HG03439 (cell line): ENCODE measurements around the gene SCUBE1.

Experiments
- ATAC-seq: cut with Tn5 transposase; IDR thresholded peaks from one replicate; pipeline ENCODE4 v1.9.1; 2021; ENCODE audit warnings: mild to moderate bottlenecking, moderate library complexity; ENCODE audit not compliant: unreplicated experiment

SCUBE1 gene

GRCh38 chr22:43166132-43166930, 176.8 kb downstream of the SCUBE1 start:
- no peak for ATAC-seq

DNA sequence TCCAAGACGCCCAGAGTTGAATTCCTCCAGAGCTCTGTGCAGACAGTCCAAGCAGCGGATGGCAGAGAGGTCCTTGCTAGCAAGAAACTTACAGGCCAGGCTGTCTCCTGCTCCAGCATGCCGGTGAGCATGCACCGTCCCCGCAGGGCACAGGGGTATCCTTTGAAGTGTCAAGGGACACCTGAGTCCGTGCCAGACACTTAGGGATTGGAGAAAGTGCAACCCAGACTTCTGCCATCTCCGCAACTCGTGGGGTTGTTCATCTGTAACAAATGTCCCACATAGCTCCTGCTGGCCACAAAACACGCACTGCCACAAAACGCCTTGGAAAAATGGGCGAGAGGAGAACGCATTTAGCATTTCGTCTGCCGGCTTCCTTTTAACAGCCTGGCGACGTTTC, 178.5 kb downstream of the SCUBE1 start:
- ATAC-seq = no peak

- ATAC-seq = no peak
These were observed 179.9 kb downstream of the SCUBE1 start for GRCh38 chr22:43163241-43163795.

DNA sequence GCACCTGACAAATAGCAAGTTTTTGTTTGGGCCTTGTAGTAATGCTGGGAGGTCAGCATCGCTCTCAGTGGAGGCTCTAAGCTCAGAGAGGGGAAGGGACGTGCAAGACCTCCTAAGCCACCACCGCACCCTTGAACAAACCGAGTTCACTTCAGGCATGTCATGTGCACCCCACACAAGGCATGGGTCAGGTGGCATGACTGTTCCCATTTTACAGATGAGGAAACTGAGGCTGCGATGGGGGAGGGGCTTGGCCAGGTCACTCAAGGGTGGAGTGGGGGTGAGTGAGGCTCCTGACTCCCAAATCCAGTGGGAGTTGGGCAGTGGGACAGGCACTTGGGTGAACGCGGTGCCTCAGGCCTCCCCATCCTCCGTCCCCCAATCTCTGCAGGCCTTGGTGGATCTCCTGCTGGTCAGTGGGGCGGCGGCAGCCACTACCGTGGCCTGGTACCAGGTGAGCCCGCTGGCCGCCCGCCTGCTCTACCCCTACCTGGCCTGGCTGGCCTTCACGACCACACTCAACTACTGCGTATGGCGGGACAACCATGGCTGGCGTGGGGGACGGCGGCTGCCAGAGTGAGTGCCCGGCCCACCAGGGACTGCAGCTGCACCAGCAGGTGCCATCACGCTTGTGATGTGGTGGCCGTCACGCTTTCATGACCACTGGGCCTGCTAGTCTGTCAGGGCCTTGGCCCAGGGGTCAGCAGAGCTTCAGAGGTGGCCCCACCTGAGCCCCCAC, 180.6 kb downstream of the SCUBE1 start:
- ATAC-seq = no peak

- no peak for ATAC-seq
These were observed 182.6 kb downstream of the SCUBE1 start for GRCh38 chr22:43160497-43161126.

DNA sequence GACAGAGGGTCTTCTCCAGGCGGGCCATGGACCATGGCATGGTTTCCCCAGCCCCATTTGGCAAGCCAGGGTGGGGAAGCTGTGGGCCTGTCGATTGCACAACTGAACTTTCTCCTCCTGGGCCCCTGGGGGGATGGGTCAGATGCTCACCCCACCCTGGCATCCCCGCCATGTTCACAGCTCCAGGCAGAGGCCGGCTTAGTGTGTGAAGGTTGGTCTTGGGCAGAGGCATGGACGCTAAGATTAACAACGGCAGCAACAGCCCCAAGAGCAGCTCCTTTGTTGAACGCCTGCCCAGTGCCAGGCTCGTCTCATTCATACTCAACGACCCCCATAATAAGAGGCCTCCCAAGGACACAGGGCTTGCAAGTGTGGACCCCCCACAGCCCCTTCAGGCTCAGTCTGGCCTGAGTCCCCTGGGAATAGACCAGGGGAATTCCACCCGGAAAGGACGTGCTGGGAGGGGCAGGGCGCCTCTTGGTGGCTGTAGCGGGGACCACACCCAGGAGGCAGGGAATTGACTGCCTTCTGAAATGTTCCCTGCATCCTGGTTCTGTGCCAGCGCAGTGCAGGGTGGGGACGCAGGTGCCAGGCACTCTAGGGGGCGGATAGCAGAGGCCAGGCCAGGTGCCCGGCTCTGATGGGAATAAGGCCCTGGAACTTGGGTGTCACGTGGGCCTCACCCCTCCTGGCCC, 183.5 kb downstream of the SCUBE1 start:
- no peak for ATAC-seq

- ATAC-seq = no peak
These were observed 184.2 kb downstream of the SCUBE1 start for GRCh38 chr22:43158778-43159483.

DNA sequence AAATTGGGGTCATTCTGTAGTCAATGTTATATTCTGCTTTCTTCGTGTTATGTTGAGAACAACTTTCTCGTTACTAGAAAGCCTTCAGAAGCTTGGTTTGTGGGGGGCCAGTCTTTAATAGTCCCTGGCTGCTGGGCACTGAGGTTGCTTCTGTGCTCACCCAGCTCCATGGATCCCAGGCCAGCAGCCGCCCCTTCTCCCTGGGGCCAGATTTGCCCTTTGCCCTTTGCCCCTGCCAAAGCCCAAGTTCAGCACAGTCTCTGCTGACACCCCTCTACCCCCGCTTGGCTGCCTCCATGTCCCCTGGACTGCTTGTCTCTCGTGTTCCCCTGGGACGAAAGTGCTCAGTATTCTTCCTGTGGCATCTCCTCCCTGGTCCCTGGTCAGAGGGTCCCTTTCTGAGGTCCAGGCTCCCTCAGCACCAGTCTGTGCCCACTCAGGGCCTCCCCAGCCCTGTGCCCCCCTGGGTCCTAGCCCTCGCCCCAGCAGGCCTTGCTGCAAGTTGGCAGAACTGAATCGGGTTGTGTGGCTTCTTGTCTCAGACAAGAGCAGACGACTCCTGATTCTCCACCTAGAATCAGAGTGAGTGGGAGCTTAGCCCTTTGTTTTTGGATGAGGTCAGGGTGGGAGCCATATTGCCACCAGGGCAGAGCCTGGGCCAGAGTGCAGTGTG, 185.2 kb downstream of the SCUBE1 start:
- ATAC-seq = no peak

DNA sequence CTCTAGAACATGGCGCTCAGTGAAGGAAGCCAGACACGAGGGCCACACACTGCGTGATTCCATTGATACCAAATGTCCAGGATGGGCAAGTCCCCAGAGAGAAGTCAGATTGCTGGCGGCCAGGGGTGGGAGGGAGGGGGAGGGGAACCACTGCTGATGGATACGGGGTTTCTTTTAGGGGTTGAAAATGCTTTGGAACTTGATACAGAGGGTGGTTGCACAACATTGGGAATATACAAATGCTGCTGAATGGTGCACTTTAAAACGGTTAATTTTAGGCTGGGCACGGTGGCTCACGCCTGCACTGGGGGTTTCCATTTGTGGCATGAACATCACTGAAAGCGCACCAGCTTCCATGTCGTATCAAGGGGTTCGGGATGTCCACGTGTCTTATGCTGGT, 186.8 kb downstream of the SCUBE1 start:
- no peak for ATAC-seq

DNA sequence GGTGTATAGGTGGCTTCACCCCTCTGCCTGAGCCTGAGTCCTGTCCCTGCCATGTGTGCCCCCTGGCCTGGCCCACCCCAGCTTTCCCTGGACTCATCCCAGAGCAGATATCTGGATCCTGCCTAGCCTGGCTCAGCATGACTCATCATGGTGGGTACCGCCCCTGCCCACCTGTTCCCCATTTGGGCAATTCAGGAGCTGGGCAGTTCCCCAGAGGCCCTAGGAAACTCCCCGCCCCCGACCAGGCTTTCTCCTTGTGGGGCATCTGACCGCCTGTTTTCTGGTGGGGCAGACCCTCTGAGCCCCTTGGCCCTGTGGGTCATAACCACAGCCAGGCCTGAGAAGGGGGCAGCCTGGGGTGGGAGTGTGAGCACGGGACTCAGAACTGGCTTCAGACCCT, 187.4 kb downstream of the SCUBE1 start:
- no peak for ATAC-seq

GRCh38 chr22:43154887-43155536, 188.2 kb downstream of the SCUBE1 start:
- ATAC-seq = no peak

- no peak for ATAC-seq
These were observed 189.3 kb downstream of the SCUBE1 start for GRCh38 chr22:43153899-43154298.

- ATAC-seq = no peak
These were observed 190.7 kb downstream of the SCUBE1 start for GRCh38 chr22:43152357-43153071.

GRCh38 chr22:43152003-43152356, 191.2 kb downstream of the SCUBE1 start:
- ATAC-seq = no peak

- no peak for ATAC-seq
These were observed 191.7 kb downstream of the SCUBE1 start, which contains the start of gene TSPO for GRCh38 chr22:43151251-43152002. TSS of gene TSPO (plus strand) at chr22:43151559. CDS start at chr22:43159239, 7,680 bp downstream.

DNA sequence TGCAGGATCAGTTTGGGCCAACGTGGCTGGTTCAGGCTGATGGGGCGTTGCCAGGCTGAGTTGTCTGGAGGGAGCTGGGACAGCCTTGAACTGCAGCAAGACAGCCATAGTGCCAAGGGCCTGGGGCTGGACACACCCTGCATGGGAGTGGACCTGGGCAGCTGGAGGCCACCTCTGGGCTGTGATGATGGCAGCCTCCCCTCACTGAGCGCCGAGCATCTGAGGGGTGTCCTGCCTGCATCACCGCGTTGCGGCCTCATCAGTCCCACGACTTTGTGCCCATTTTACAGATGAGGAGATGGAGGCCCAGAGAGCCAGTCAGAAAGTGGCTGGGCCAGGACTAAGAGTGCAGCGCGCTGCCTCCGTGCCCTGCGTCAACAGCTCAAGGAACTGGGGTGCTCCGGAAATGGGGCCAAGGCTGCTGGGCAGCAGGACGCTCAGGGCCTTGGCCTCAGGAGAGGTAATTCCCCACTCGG, 192.4 kb downstream of the SCUBE1 start:
- ATAC-seq = no peak

DNA sequence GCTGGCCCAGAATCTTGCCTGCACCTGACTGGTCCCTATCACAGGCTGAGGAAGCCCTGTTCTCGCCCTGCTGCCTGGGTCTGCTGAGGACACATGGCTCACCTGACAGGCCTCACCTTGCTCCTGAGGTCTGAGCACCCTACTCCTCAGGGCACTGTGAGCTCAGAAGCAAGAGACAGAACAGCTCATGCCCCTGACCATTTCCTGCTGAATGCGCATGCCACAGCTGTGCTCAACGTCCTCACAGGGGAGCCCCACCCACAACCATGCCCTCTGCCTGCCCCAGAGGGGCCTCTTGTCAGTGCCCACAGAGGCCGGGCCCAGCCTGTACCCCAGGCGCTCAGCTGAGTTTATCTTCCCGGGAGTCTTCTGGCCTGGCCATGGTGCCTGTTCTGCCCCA, 194.6 kb downstream of the SCUBE1 start:
- ATAC-seq = no peak

- ATAC-seq = no peak
These were observed 195.4 kb downstream of the SCUBE1 start for GRCh38 chr22:43147821-43148220.
